ENCODE data around the gene SPINK9.

The SPINK9 gene

DNA sequence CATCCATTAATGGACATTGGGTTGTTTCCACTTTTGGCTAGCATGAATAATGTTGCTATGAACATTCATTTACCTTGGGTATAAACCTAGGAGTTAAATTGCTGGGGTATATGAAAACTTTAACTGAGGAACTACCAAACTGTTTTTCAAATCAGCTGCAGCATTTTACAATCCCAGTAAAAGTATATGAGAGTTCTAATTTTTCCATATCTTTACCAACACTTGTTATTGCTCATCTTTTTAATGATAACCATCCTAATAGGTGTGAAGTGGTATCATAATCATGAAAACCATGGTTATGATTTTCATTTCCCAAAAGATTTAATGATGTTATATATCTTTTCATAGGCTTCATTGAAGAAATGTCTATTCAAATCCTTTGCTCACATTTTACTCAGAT lies 32.9 kb downstream of the SPINK9 start:
- no peak for DNase-seq (ENCODE audit: low read depth)

GRCh38 chr5:148372166-148372725 lies 36.9 kb downstream of the SPINK9 start:
- no peak for DNase-seq (ENCODE audit: low read depth)

DNA sequence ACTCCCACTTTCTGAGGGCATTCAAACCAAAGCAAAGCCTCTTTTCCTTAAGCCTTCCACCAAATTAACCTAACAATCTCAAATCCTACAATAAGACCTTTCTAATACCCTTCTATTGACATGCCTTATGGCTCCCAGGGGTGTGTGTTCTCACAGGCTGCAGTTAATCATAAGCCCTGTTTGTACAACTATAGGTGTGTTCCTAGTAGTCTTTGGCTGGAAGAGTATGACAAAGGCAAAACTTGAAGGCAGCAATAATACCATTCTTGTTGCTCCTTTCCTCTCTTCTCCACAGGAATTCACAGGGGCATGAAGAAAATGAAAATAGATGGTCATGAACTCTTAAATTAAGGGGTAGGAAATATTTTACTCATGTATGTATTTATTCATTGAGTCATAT lies 37.5 kb downstream of the SPINK9 start:
- DNase-seq (ENCODE audit: low read depth), result peak; percentile 36

- DNase-seq (ENCODE audit: low read depth), result peak; percentile 72
Observed at GRCh38 chr5:148374690-148375360, 39.5 kb downstream of the SPINK9 start.

GRCh38 chr5:148376198-148376597 lies 40.8 kb downstream of the SPINK9 start:
- DNase-seq (ENCODE audit: low read depth), result no peak

GRCh38 chr5:148378670-148379069 lies 43.3 kb downstream of the SPINK9 start:
- DNase-seq (ENCODE audit: low read depth), result no peak

DNA sequence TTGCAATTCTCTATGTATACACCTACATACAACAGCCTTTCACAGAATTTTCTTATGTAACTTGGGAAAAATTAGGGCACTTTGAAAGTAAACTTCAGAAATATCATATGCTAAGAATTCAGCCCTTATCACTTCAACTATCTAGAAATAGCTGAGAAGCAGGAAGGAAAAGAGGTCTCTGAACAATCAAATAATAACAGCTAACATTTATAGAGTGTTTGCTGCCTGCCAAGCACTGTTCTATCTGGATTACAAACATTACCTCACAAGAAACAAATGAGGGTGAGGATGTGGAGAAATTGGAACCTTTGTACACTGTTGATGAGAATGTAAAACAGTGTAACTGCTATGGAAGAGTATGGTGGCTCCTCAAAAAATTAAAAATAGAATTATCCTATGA lies 44.0 kb downstream of the SPINK9 start:
- no peak for DNase-seq (ENCODE audit: low read depth)

- no peak for DNase-seq (ENCODE audit: low read depth)
Observed at GRCh38 chr5:148381906-148382305, 46.5 kb downstream of the SPINK9 start.

GRCh38 chr5:148382961-148383360 lies 47.6 kb downstream of the SPINK9 start:
- peak; percentile 1 for DNase-seq (ENCODE audit: low read depth)

- peak; percentile 96 for DNase-seq (ENCODE audit: low read depth)
Observed at GRCh38 chr5:148383564-148384379, 48.4 kb downstream of the SPINK9 start, which contains the start of gene FBXO38. TSS of gene FBXO38 (plus strand) at chr5:148383958. CDS start at chr5:148394777, 10,819 bp downstream.

DNA sequence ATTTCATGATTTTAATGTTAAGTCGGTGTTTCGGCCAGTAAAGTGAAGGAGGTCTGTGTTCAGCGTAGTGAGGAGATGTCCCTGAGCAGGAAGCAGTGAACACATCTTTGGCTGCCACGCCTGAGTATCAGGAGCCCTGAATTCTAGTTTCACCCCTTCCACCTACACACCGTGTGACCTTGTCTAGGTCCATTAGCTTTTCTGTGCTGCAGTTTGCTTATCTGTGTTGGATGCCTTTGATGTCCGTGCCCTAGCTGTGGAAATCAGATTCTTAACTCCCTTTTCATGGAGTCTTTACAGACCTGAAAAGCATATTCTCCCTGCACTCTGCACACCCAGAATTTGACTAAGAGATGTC lies 49.0 kb downstream of the SPINK9 start:
- no peak for DNase-seq (ENCODE audit: low read depth)

DNA sequence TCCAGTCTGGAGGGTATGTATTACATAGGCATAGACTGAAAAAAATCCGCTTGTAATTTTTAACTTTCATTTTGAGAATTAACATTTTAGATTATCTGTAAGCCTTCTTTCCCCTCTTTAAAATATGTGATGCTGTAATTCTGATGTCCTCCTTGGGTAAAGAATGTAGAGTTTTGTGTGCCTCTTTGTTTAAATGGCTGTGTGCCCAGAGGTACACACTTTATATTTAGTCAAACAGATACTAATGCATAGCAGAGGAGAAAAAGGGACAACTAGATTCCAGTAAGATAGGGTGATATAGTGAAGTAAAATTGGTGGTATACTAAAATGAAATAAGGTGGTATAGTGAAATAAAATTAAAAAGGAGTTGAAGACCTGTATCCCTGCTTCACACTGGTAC lies 49.7 kb downstream of the SPINK9 start:
- DNase-seq (ENCODE audit: low read depth), result no peak

- DNase-seq (ENCODE audit: low read depth), result peak; percentile 35
Observed at GRCh38 chr5:148386041-148386440, 50.7 kb downstream of the SPINK9 start.

GRCh38 chr5:148387325-148387724 lies 52.0 kb downstream of the SPINK9 start:
- DNase-seq (ENCODE audit: low read depth), result peak; percentile 97

DNA sequence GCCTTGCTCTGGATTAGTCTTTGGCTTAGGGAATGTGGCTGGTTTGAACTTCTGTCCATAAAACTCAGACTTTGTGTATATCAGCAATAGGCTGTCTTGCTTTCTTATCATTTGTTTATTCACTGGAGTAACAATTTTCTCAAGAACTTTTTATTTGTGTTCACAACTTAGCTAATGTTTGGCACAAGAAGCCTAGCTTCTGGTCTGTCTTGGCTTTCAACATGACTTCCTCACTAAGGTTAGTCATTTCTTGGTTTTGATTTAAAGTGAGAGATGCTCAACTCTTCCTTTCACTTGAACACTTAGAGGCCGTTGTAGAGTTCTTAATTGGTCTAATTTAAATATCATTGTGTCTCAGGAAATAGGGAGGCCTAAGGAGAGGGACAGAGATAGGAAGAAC lies 53.3 kb downstream of the SPINK9 start:
- DNase-seq (ENCODE audit: low read depth), result peak; percentile 9

All from EH (cell line).